Endothelial cell of umbilical vein (primary cell): ENCODE data around the gene DCPS. TPM values are rescaled to one million over a fixed set of nuclear protein-coding genes. Genes with fewer than 3 reads are reported as not detected.

ENCODE experiments used
- Bru-seq: library from RNA; stranded (reverse); fragments of 400-500 nt; gene quantifications from one replicate; lab custom pipeline; 2021; lab: Mats Ljungman, UMichigan
- BruChase-seq, 2 experiments: library from RNA; stranded (reverse); fragments of 400-500 nt; gene quantifications; one replicate each; lab custom pipeline; 2021; lab: Mats Ljungman, UMichigan
- BruUV-seq: library from RNA; stranded (reverse); fragments of 400-500 nt; replicated peaks from 2 replicates; lab custom pipeline; 2021; lab: Mats Ljungman, UMichigan
- CTCF ChIA-PET: fragments of 300-600, 350-600 bp; sonication (Branson Sonifier 250); formaldehyde crosslinking; loops from one replicate; lab custom pipeline; 2021; ENCODE audit warnings: antibody characterized with exemption, inconsistent platforms; lab: Charles Lee
- POLR2A ChIA-PET: fragments of 300-600, 350-600 bp; sonication (Branson Sonifier 250); formaldehyde crosslinking; loops from one replicate; lab custom pipeline; 2021; ENCODE audit warnings: antibody characterized with exemption, inconsistent platforms; lab: Charles Lee
- DNase-seq: peaks from one replicate; pipeline ENCODE4 v3.0.0-alpha.2; 2011; ENCODE audit warnings: low read depth, low spot score
- FAIRE-seq: peaks from 2 replicates; lab custom pipeline; 2011; peaks lifted over from hg19 to GRCh38; lab: Jason Lieb, UNC
- H2AFZ ChIP-seq: 2 replicates; pipeline ENCODE4 v1.6.0; 2012; ENCODE audit warnings: low read depth, low read length, control low read depth, inconsistent platforms
- H3K27ac ChIP-seq: 2 replicates; pipeline ENCODE4 v1.5.1; 2011; ENCODE audit warnings: low read depth, mild to moderate bottlenecking, control low read depth, low read length, moderate library complexity; ENCODE audit not compliant: insufficient read depth
- H3K27me3 ChIP-seq, 2 experiments: 2 replicates each; pipeline versions ENCODE4 v1.6.0 to v1.6.1; 2011; ENCODE audit warnings: low read length in 2 of 2, mixed read lengths in 1 of 2; ENCODE audit not compliant: control insufficient read depth in 2 of 2, insufficient read depth in 2 of 2
- H3K36me3 ChIP-seq, 2 experiments: 2 replicates in 1 of 2; 3 replicates in 1 of 2; pipeline ENCODE4 v1.5.1; 2011; ENCODE audit warnings: low read length in 2 of 2, mild to moderate bottlenecking in 1 of 2, moderate library complexity in 1 of 2; ENCODE audit not compliant: control insufficient read depth in 2 of 2, insufficient read depth in 2 of 2; ENCODE audit errors: extremely low read depth in 1 of 2
- H3K4me1 ChIP-seq: 3 replicates; pipeline ENCODE4 v1.5.1; 2011; ENCODE audit warnings: mild to moderate bottlenecking, low read length; ENCODE audit not compliant: control insufficient read depth, insufficient read depth; ENCODE audit errors: extremely low read depth
- H3K4me2 ChIP-seq: 2 replicates; pipeline ENCODE4 v1.6.1; 2011; ENCODE audit warnings: low read length, control low read depth, mixed read lengths; ENCODE audit not compliant: insufficient read depth
- H3K4me3 ChIP-seq, 3 experiments: fragments of 200-600 bp in 1 of 3; sonication (generic), shearing (Covaris generic) in 1 of 3; replicated peaks in 1 of 3; 2 replicates each; pipeline ENCODE4 v1.5.1; 2011 to 2016; ENCODE audit warnings: control low read depth in 3 of 3, low read length in 3 of 3, mild to moderate bottlenecking in 2 of 3, inconsistent platforms in 1 of 3, low read depth in 1 of 3, moderate library complexity in 1 of 3; ENCODE audit not compliant: insufficient read depth in 1 of 3
- H3K79me2 ChIP-seq: 2 replicates; pipeline ENCODE4 v1.6.0; 2012; ENCODE audit warnings: low read length, inconsistent platforms; ENCODE audit not compliant: control insufficient read depth, insufficient read depth
- H3K9ac ChIP-seq: replicated peaks from 2 replicates; pipeline ENCODE3; 2011; ENCODE audit warnings: low read length, control low read depth; ENCODE audit not compliant: insufficient read depth; ENCODE audit errors: extremely low read depth
- H3K9me1 ChIP-seq: replicated peaks from 3 replicates; pipeline ENCODE4 v1.6.0; 2011; ENCODE audit warnings: mild to moderate bottlenecking, low read length; ENCODE audit not compliant: control insufficient read depth, insufficient read depth; ENCODE audit errors: extremely low read depth
- H3K9me3 ChIP-seq: replicated peaks from 2 replicates; pipeline ENCODE4 v1.5.1; 2012; ENCODE audit warnings: low read length, inconsistent platforms; ENCODE audit not compliant: control insufficient read depth, insufficient read depth
- H4K20me1 ChIP-seq: replicated peaks from 2 replicates; pipeline ENCODE3; 2011; ENCODE audit warnings: mild to moderate bottlenecking, low read length; ENCODE audit not compliant: control insufficient read depth, insufficient read depth; ENCODE audit errors: extremely low read depth
- CTCF ChIP-seq, 2 donors: IDR thresholded peaks; 1 replicate in 1 of 2; 2 replicates in 1 of 2; pipeline ENCODE4 v1.5.1; 2011; ENCODE audit warnings: low read length in 2 of 2, mild to moderate bottlenecking in 2 of 2, moderate library complexity in 2 of 2, control low read depth in 1 of 2, inconsistent platforms in 1 of 2, low read depth in 1 of 2; ENCODE audit not compliant: insufficient read depth in 1 of 2; ENCODE audit errors: extremely low read depth in 1 of 2
- FOS ChIP-seq: IDR thresholded peaks from 2 replicates; pipeline ENCODE4 v1.6.1; 2011; ENCODE audit warnings: mild to moderate bottlenecking, low read length, moderate library complexity, borderline replicate concordance; ENCODE audit not compliant: insufficient read depth
- JUN ChIP-seq: IDR thresholded peaks from 2 replicates; pipeline ENCODE4 v1.6.1; 2011; ENCODE audit warnings: borderline replicate concordance, low read depth; ENCODE audit not compliant: insufficient read length, insufficient read depth
- POLR2A ChIP-seq: IDR thresholded peaks from 2 replicates; pipeline ENCODE4 v1.6.1; 2012; ENCODE audit warnings: low read depth, mild to moderate bottlenecking, control low read depth, low read length
- POLR2AphosphoS5 ChIP-seq: IDR thresholded peaks from 2 replicates; pipeline ENCODE4 v1.6.1; 2012; ENCODE audit warnings: low read depth, mild to moderate bottlenecking, control low read depth, low read length, moderate library complexity; ENCODE audit not compliant: insufficient read depth
- dilution Hi-C: fragments of 300-500 bp; cut with MboI; formaldehyde crosslinking; loops from one replicate; pipeline ENCODE4 v1.15.0; 2019; ENCODE audit warnings: low sequenced_read_pairs; ENCODE audit not compliant: extremely low pct_ligation_motif_present
- intact Hi-C: fragments of 100-400 bp; cut with micrococcal nuclease; formaldehyde crosslinking; loops from one replicate; pipeline ENCODE4 v1.10.0; 2022
- long read RNA-seq: library from polyadenylated mRNA; stranded (forward); transcript quantifications from one replicate; pipeline ENCODE4 v2.0.0, GENCODE V29; 2021
- polyA minus RNA-seq, 3 experiments: library from RNA; depleted of rRNA, polyadenylated mRNA; stranded (reverse); fragments of >200 nt; gene quantifications; 1 replicate in 1 of 3; 2 replicates in 2 of 3; pipeline ENCODE4 v1.2.3, GENCODE V29; 2011
- polyA plus RNA-seq, 4 experiments: library from polyadenylated mRNA; depleted of rRNA in 3 of 4; stranded (reverse) in 3 of 4; unstranded in 1 of 4; fragments of >200 nt; gene quantifications; 2 replicates each; pipeline versions ENCODE4 v1.2.1 to v1.2.3, GENCODE V29; 2011 to 2012; ENCODE audit warnings: missing spikeins in 1 of 4
- total RNA-seq: library from RNA; stranded (reverse); gene quantifications from 2 replicates; pipeline ENCODE4 v1.2.3, GENCODE V29; 2021
- TF ChIP-seq, protein P1 (sequence below): IDR thresholded peaks from 2 replicates; pipeline ENCODE4 v1.6.1; 2011; ENCODE audit not compliant: insufficient read depth, insufficient read length

DCPS gene, protein sequence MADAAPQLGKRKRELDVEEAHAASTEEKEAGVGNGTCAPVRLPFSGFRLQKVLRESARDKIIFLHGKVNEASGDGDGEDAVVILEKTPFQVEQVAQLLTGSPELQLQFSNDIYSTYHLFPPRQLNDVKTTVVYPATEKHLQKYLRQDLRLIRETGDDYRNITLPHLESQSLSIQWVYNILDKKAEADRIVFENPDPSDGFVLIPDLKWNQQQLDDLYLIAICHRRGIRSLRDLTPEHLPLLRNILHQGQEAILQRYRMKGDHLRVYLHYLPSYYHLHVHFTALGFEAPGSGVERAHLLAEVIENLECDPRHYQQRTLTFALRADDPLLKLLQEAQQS
- 19.6 and 21.8 TPM in 2 replicates for total RNA-seq
- polyA plus RNA-seq = 34.2 and 36.0 TPM in 2 replicates
- polyA plus RNA-seq (2011; cell fraction: cytosol; rRNA removed) = 30.7 and 37.0 TPM in 2 replicates
- 13.5 and 15.9 TPM in 2 replicates for polyA plus RNA-seq (2011; cell fraction: nucleus; rRNA removed)
- 20.9 and 24.0 TPM in 2 replicates for polyA plus RNA-seq (2012)
- polyA minus RNA-seq = 14.7 and 15.8 TPM in 2 replicates
- 28.3 TPM for polyA minus RNA-seq (2011; cell fraction: cytosol; rRNA and poly(A)+ RNA removed)
- 4.0 and 4.2 TPM in 2 replicates for polyA minus RNA-seq (2011; cell fraction: nucleus; rRNA and poly(A)+ RNA removed)
- Bru-seq, nascent RNA = percentile 50 among the genes with signal in this experiment
- percentile 57 among the genes with signal in this experiment for BruChase-seq, experiment 1, labeled RNA remaining after a 6-hour chase
- percentile 47 among the genes with signal in this experiment for BruChase-seq, experiment 2, labeled RNA remaining after a 2-hour chase
- long read RNA-seq, transcript DCPS-201 (6 exons, 1,479 nt) = major isoform, 15 of 19 reads
- long read RNA-seq, partial matches to known transcripts = 3 of 19 reads
- long read RNA-seq, other reads (novel, unspliced or antisense) = 1 of 19 reads

DNA sequence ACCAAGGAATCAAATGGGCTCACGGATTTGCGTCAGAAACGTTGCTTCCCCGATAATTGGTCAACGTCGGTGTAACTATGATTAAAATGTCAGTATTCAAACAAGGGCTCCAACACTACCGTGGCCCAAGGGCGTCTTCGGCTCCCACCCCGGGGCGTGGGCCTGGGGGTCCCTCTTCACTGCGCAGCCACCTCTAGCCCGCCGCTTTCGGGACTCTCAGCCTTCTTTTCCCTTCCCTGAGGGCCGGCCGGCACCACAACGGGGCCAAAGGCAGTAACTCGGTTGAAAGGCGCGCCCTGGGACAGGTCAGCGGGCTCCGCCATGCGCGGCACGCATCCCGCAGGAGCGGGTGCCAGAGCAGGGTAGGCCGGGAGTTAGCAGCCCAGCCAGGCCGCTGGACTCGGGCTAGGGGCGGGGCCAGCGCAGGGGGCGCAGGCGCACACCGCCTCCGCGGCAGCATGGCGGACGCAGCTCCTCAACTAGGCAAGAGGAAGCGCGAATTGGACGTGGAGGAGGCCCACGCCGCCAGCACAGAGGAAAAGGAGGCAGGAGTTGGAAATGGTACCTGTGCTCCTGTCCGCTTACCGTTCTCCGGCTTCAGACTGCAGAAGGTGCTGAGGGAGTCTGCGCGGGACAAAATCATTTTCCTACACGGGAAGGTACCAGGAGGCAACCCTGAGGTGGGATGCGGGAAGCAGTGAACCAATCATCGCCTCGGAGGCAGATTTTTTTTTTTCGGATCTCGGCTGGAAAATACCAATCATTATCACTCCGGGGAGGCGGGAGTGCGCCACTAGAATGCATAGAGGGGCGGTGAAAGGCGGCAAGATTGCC, at the start of gene DCPS:
Gene DCPS, plus strand, starts transcription at position 438 of the 834 bp plus-strand sequence. Its CDS starts 21 bp downstream, at position 459.
- dilution Hi-C loops = no loop called here
- Histone ChIP-seq H4K20me1 (no peaks in the 10 kb centered on the region), H3K4me3 (peak within 1 kb of the TSS; percentile 28 to 74 (median 35)), H3K36me3 (no peaks in the 10 kb centered on the region), H3K9ac (peak within 1 kb of the TSS; percentile 83), H3K27ac (peak within 1 kb of the TSS; percentile 55), H3K4me2 (peak within 1 kb of the TSS; percentile 81), H2AFZ (peak within 1 kb of the TSS; percentile 36), H3K27me3 (no peaks in the 10 kb centered on the region), H3K9me3 (no peaks in the 10 kb centered on the region), H3K9me1 (no peaks in the 10 kb centered on the region), H3K79me2 (no peaks in the 10 kb centered on the region), H3K4me1 (no peaks in the 10 kb centered on the region)
- intact Hi-C loops = loop anchor here (1.0 to 5.0 kb wide), 5 partner anchors 21 to 382 kb away; partner anchors contain the start of genes FAM118B, RPUSD4, SRPRA and TIRAP
- DNase-seq (peak; percentile 96), FAIRE-seq (peak; percentile 87)
- TSS peak; percentile 68 for BruUV-seq
- CTCF ChIA-PET = interaction anchor here (0.6 to 10.7 kb wide), 7 partner anchors 20 to 1854 kb away, joined by 3 to 437 read pairs (median 4); partner anchors contain the start of gene ST3GAL4
- TF ChIP-seq POLR2A (peak; percentile 92), FOS (no peak), JUN (no peak), POLR2AphosphoS5 (peak; percentile 97), CTCF (IDR thresholded peaks at IDR 0.05; ENCODE audit: extremely low read depth in 1 of 2, insufficient read depth in 1 of 2, low read depth in 1 of 2, low read length in 2 of 2) (no peak)
- TF ChIP-seq, protein P1, sequence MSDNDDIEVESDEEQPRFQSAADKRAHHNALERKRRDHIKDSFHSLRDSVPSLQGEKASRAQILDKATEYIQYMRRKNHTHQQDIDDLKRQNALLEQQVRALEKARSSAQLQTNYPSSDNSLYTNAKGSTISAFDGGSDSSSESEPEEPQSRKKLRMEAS = peak; percentile 63
- POLR2A ChIA-PET = interaction anchor here (0.7 to 1.0 kb wide), 2 partner anchors 35 to 77 kb away, joined by 4 to 5 read pairs; partner anchors contain the start of genes FOXRED1 and SRPRA
